Brain microvascular endothelial cell (primary cell): ENCODE measurements around the gene NPAS2.

Source experiments
- DNase-seq: peaks from one replicate; pipeline ENCODE4 v3.0.0-alpha.2; 2020
- H3K27ac ChIP-seq: fragments of 250-450 bp; sonication (Bioruptor Pico); 2 replicates; pipeline ENCODE4 v1.5.1; 2020; ENCODE audit warnings: mild to moderate bottlenecking, moderate library complexity
- H3K27me3 ChIP-seq: fragments of 250-450 bp; sonication (Bioruptor Pico); replicated peaks from 2 replicates; pipeline ENCODE4 v1.5.1; 2020; ENCODE audit warnings: mild to moderate bottlenecking
- H3K36me3 ChIP-seq: fragments of 250-450 bp; sonication (Bioruptor Pico); replicated peaks from 2 replicates; pipeline ENCODE4 v1.5.1; 2020; ENCODE audit warnings: mild to moderate bottlenecking
- H3K4me3 ChIP-seq: 2 replicates; pipeline ENCODE4 v1.5.1; 2011; ENCODE audit warnings: low read depth, mild to moderate bottlenecking, control low read depth, low read length, moderate library complexity
- CTCF ChIP-seq: IDR thresholded peaks from 2 replicates; pipeline ENCODE4 v1.5.1; 2011; ENCODE audit warnings: low read depth, mild to moderate bottlenecking, moderate library complexity, low read length, control low read depth, inconsistent platforms; ENCODE audit errors: missing control alignments
- in situ Hi-C: cut with HindIII; loops from 2 replicates; pipeline ENCODE4 v1.10.0; 2017; ENCODE audit warnings: low sequenced_read_pairs, low pct_ligation_motif_present

The NPAS2 gene

DNA sequence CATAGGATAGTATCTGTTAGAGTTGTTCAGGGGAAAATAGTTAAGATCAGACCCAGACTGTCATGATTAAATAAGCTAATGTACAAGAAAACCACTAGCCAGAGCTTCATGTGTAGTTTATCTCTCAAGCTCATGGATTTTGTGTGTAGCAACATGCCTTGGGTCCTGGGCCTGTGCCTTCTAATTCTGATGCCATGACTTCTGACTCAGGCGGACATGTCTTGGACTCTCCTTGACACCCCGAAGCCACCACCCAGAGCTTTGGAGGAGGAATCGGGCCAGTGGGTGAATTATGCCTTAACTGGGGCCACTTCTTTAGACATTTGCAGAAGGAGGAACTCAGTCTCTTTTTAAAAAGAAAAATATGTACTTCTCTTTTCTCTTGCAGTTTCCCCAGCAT lies 68.7 kb downstream of the NPAS2 start:
- no peaks in the 10 kb centered on the region for H3K27me3 ChIP-seq
- no peak for DNase-seq
- H3K27ac ChIP-seq, result no peak overlapping the region
- TF ChIP-seq CTCF, result no peak
- in situ Hi-C loops, result no loop called here
- H3K36me3 ChIP-seq, result no peaks in the 10 kb centered on the region
- no peak overlapping the region for H3K4me3 ChIP-seq

DNA sequence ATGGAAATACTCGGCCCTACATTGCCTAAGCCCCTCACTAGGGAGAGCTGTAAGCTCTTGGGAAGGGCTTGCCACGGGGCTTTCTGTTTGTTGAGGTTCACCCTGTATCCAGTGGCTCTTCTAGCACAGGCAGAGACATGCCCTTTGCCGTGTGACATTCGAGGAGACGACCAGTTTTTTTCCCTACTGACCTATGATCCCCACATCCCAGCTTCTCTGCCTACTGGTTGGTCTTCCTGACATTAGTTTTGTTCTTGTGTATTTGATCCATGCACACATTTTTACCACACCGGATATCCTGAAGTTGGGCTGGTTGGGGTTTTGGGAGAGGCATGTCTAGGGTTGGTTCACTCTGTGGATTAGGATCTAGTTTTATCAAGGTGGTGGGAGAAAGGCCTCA lies 69.3 kb downstream of the NPAS2 start:
- no peak for TF ChIP-seq CTCF
- in situ Hi-C loops, result no loop called here
- H3K4me3 ChIP-seq, result no peak overlapping the region
- H3K27ac ChIP-seq, result no peak overlapping the region
- DNase-seq, result no peak
- no peaks in the 10 kb centered on the region for H3K36me3 ChIP-seq
- no peaks in the 10 kb centered on the region for H3K27me3 ChIP-seq

DNA sequence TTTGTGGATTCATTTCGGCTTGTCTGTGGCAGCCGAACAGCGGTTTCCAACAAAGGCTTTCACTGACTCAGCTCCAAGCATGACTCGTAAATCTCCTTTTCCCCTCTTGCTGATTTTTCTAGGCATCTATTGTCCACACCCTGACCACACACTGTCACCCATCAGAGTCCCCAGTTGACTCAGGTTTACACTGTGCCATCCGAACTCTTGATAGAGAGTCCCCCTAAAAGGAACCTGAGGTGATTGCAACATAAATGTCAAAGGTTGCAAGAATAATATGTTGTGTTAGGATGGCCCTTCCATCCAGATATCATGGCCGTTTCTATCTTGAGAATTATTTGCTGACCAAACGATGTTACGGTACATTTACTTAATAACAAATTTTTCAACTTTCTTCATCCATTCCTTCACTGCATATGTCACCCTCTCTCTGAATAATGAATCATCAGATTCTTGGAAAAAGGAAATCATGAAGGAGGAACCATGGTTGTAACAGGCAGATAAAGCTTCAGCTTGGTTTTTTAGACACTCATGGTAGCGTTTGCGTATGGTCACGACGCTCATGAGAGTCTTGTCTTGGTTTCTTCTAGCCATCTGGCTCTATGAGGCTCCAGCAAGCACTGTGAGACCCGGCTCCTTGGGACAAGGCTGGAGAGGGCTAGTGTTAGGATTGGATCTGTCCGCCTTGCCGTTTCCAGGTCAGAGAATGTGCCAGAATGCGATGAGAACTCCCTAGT lies 72.1 kb downstream of the NPAS2 start:
- TF ChIP-seq CTCF, result no peak
- Histone ChIP-seq H3K27ac (peak overlapping the region; percentile 82), H3K27me3 (no peaks in the 10 kb centered on the region), H3K36me3 (no peaks in the 10 kb centered on the region), H3K4me3 (no peak overlapping the region)
- in situ Hi-C loops, result no loop called here
- peak; percentile 65 for DNase-seq

- in situ Hi-C loops, result no loop called here
- Histone ChIP-seq H3K27me3 (no peaks in the 10 kb centered on the region), H3K36me3 (no peaks in the 10 kb centered on the region), H3K27ac (peak overlapping the region; percentile 82), H3K4me3 (no peak overlapping the region)
- no peak for TF ChIP-seq CTCF
- DNase-seq, result peak; percentile 90
Measured at GRCh38 chr2:100893392-100894104, 73.6 kb downstream of the NPAS2 start.

GRCh38 chr2:100894105-100894795 lies 74.3 kb downstream of the NPAS2 start:
- in situ Hi-C loops, result no loop called here
- H3K4me3 ChIP-seq, result no peak overlapping the region

More at GRCh38 chr2:100894105-100894795, 74.3 kb downstream of the NPAS2 start:
- Histone ChIP-seq H3K27me3 (no peaks in the 10 kb centered on the region), H3K36me3 (no peaks in the 10 kb centered on the region), H3K27ac (peak overlapping the region; percentile 82)
- DNase-seq, result no peak
- no peak for TF ChIP-seq CTCF
